Stomach (tissue), 4 donors: ENCODE data around the gene TMEM186.

Experiments
- POLR2A ChIP-seq, 4 donors: fragments of 450-650 bp; IDR thresholded peaks; one replicate each; pipeline ENCODE4 v1.6.1; 2016; ENCODE audit warnings: antibody characterized with exemption in 4 of 4, control low read depth in 2 of 4, mild to moderate bottlenecking in 1 of 4, moderate library complexity in 1 of 4
- TF ChIP-seq, protein P1 (sequence below), 7 experiments: fragments of 450-650 bp in 4 of 7; fragments of 200-600 bp in 3 of 7; sonication (generic) in 3 of 7; IDR thresholded peaks; one replicate each; pipeline ENCODE4 v1.5.1; 2016 to 2019; ENCODE audit warnings: antibody characterized with exemption in 7 of 7, control low read depth in 2 of 7, mild to moderate bottlenecking in 1 of 7

DNA sequence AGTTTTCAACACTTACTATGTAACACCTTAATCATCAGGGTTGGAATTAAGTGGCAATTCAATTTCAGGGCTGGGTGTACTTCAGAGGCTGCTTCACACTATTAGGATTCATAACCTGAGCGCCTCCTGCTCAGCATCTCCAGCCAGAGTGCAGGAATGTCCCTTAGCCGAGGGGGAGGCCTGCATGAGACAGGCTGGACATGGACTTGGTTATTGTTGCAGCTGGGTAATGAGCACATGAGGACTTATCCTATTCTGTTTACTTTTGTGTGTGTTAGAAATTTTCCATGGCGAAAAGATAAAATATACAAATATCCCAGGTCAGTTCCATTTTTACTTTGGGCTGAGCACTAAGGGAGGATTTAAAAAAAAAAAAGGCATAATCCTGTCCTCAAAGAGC, 10.6 kb upstream of the TMEM186 start:
- TF ChIP-seq, protein P1, sequence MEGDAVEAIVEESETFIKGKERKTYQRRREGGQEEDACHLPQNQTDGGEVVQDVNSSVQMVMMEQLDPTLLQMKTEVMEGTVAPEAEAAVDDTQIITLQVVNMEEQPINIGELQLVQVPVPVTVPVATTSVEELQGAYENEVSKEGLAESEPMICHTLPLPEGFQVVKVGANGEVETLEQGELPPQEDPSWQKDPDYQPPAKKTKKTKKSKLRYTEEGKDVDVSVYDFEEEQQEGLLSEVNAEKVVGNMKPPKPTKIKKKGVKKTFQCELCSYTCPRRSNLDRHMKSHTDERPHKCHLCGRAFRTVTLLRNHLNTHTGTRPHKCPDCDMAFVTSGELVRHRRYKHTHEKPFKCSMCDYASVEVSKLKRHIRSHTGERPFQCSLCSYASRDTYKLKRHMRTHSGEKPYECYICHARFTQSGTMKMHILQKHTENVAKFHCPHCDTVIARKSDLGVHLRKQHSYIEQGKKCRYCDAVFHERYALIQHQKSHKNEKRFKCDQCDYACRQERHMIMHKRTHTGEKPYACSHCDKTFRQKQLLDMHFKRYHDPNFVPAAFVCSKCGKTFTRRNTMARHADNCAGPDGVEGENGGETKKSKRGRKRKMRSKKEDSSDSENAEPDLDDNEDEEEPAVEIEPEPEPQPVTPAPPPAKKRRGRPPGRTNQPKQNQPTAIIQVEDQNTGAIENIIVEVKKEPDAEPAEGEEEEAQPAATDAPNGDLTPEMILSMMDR (IDR thresholded peaks at IDR 0.05) = no peak
- TF ChIP-seq POLR2A (IDR thresholded peaks at IDR 0.05) = no peak
